SK-N-SH (cell line): ENCODE data around the gene UBAP2L. TPM values are rescaled to one million over a fixed set of nuclear protein-coding genes. Genes with fewer than 3 reads are reported as not detected.

Experiments used
- CTCF ChIA-PET: fragments of 300-600, 350-600 bp; formaldehyde crosslinking; extraction: SDS; loops from one replicate; lab custom pipeline; 2021; lab: Yijun Ruan, JAX
- POLR2A ChIA-PET: fragments of 350-600 bp; sonication (Branson Sonifier 250); formaldehyde crosslinking; extraction: SDS; loops from one replicate; lab custom pipeline; 2020; ENCODE audit warnings: antibody characterized with exemption, inconsistent platforms; lab: Yijun Ruan, JAX
- DNase-seq: peaks from one replicate; pipeline ENCODE4 v3.0.0; 2012
- H2AFZ ChIP-seq: fragments of 200-600 bp; sonication (generic); 2 replicates; pipeline ENCODE4 v1.8.1; 2016; ENCODE audit warnings: antibody characterized with exemption, mild to moderate bottlenecking, low read depth
- H3F3A ChIP-seq: fragments of 200-600 bp; sonication (generic); replicated peaks from 2 replicates; pipeline ENCODE3; 2016; ENCODE audit warnings: antibody characterized with exemption, mild to moderate bottlenecking; ENCODE audit not compliant: insufficient read depth
- H3K27ac ChIP-seq, 2 experiments: fragments of 200-500 bp in 1 of 2; fragments of 200-600 bp in 1 of 2; sonication (Bioruptor generic) in 1 of 2; sonication (generic), shearing (Covaris generic) in 1 of 2; 2 replicates each; pipeline versions ENCODE4 v1.5.1 to v1.6.1; 2014 to 2016; ENCODE audit warnings: low read depth in 2 of 2, inconsistent platforms in 1 of 2, low read length in 1 of 2, mild to moderate bottlenecking in 1 of 2, mixed read lengths in 1 of 2
- H3K27me3 ChIP-seq: fragments of 200-600 bp; sonication (generic), shearing (Covaris generic); 2 replicates; pipeline ENCODE4 v1.6.1; 2016; ENCODE audit warnings: mixed run types; ENCODE audit not compliant: insufficient read depth
- H3K36me3 ChIP-seq, 2 experiments: fragments of 200-500 bp in 1 of 2; fragments of 200-600 bp in 1 of 2; sonication (Bioruptor generic) in 1 of 2; sonication (generic) in 1 of 2; replicated peaks in 1 of 2; 2 replicates each; pipeline versions ENCODE3 to v1.5.1; 2014 to 2016; ENCODE audit warnings: low read length in 1 of 2, mild to moderate bottlenecking in 1 of 2; ENCODE audit not compliant: insufficient read depth in 2 of 2, control insufficient read depth in 1 of 2
- H3K4me1 ChIP-seq, 2 experiments: fragments of 200-500 bp in 1 of 2; fragments of 200-600 bp in 1 of 2; sonication (Bioruptor generic) in 1 of 2; sonication (generic), shearing (Covaris generic) in 1 of 2; 2 replicates each; pipeline versions ENCODE4 v1.5.1 to v1.6.1; 2014 to 2016; ENCODE audit warnings: low read depth in 1 of 2, low read length in 1 of 2, mixed run types in 1 of 2; ENCODE audit not compliant: insufficient read depth in 2 of 2, control insufficient read depth in 1 of 2
- H3K4me2 ChIP-seq: fragments of 200-600 bp; sonication (generic), shearing (Covaris generic); 2 replicates; pipeline ENCODE4 v1.6.1; 2017; ENCODE audit warnings: mixed run types
- H3K4me3 ChIP-seq, 2 experiments: fragments of 200-500 bp in 1 of 2; fragments of 200-600 bp in 1 of 2; sonication (Bioruptor generic) in 1 of 2; sonication (generic), shearing (Covaris generic) in 1 of 2; 2 replicates each; pipeline versions ENCODE4 v1.5.1 to v1.8.1; 2014 to 2016; ENCODE audit warnings: low read depth in 2 of 2, inconsistent platforms in 1 of 2, low read length in 1 of 2, mild to moderate bottlenecking in 1 of 2, mixed read lengths in 1 of 2, moderate library complexity in 1 of 2
- H3K79me2 ChIP-seq: fragments of 200-600 bp; sonication (generic); 2 replicates; pipeline ENCODE4 v1.8.1; 2017; ENCODE audit warnings: mild to moderate bottlenecking; ENCODE audit not compliant: insufficient read depth
- H3K9ac ChIP-seq: fragments of 200-600 bp; sonication (generic); 2 replicates; pipeline ENCODE4 v1.6.1; 2017; ENCODE audit warnings: mixed run types
- H3K9me2 ChIP-seq: fragments of 200-600 bp; sonication (generic); 2 replicates; pipeline ENCODE4 v1.6.1; 2017; ENCODE audit warnings: mixed run types
- H3K9me3 ChIP-seq: fragments of 200-600 bp; sonication (generic); 2 replicates; pipeline ENCODE4 v1.6.1; 2017; ENCODE audit warnings: mixed run types, mild to moderate bottlenecking, moderate library complexity
- H4K20me1 ChIP-seq: fragments of 200-600 bp; sonication (generic); 2 replicates; pipeline ENCODE4 v1.6.1; 2017; ENCODE audit warnings: mild to moderate bottlenecking, mixed run types; ENCODE audit not compliant: insufficient read depth
- ELF1 ChIP-seq: IDR thresholded peaks from 2 replicates; pipeline ENCODE4 v1.4.0; 2012
- EZH2phosphoT487 ChIP-seq: fragments of 200-600 bp; sonication (generic); IDR thresholded peaks from 2 replicates; pipeline ENCODE4 v1.6.1; 2017; ENCODE audit warnings: low read depth, mixed run types, mild to moderate bottlenecking, antibody characterized with exemption, moderate library complexity, borderline replicate concordance
- FOSL2 ChIP-seq: IDR thresholded peaks from 2 replicates; pipeline ENCODE4 v1.4.0; 2012; ENCODE audit warnings: low read depth, mild to moderate bottlenecking, moderate library complexity, borderline replicate concordance
- GATA2 ChIP-seq: sonication (generic); formaldehyde crosslinking; IDR thresholded peaks from 2 replicates; pipeline ENCODE4 v1.5.0; 2020; ENCODE audit warnings: mild to moderate bottlenecking, missing genetic modification reagents
- JUND ChIP-seq: IDR thresholded peaks from 2 replicates; pipeline ENCODE4 v1.4.0; 2012
- MEF2A ChIP-seq: IDR thresholded peaks from 2 replicates; pipeline ENCODE4 v1.4.0; 2012; ENCODE audit warnings: low read depth, borderline replicate concordance
- MXI1 ChIP-seq: IDR thresholded peaks from 2 replicates; pipeline ENCODE4 v1.6.1; 2012; ENCODE audit warnings: mild to moderate bottlenecking, low read depth, low read length, improper control_type of control experiment
- NFIC ChIP-seq: IDR thresholded peaks from 2 replicates; pipeline ENCODE4 v1.4.0; 2012; ENCODE audit warnings: borderline replicate concordance
- RXRA ChIP-seq: IDR thresholded peaks from 2 replicates; pipeline ENCODE4 v1.4.0; 2012; ENCODE audit warnings: low read depth, mild to moderate bottlenecking, borderline replicate concordance
- SIN3A ChIP-seq: IDR thresholded peaks from 2 replicates; pipeline ENCODE4 v1.6.1; 2012; ENCODE audit warnings: low read depth, mild to moderate bottlenecking, low read length, moderate library complexity, borderline replicate concordance
- TCF12 ChIP-seq: IDR thresholded peaks from 2 replicates; pipeline ENCODE4 v1.4.0; 2012
- YY1 ChIP-seq: IDR thresholded peaks from 2 replicates; pipeline ENCODE4 v1.4.0; 2012; ENCODE audit warnings: low read depth, mild to moderate bottlenecking
- WGBS: methylation state at CpG from one replicate; pipeline ENCODE4 v1.1.6; 2017; ENCODE audit warnings: low lambda C conversion rate; 5-methylcytosine and 5-hydroxymethylcytosine counted together
- polyA plus RNA-seq, 3 experiments: library from polyadenylated mRNA; depleted of rRNA; stranded (reverse); fragments of >200 nt; gene quantifications; 2 replicates each; pipeline ENCODE4 v1.2.3, GENCODE V29; 2012
- TF ChIP-seq, protein P1 (sequence below): fragments of 200-600 bp; sonication (generic); IDR thresholded peaks from 2 replicates; pipeline ENCODE4 v1.6.1; 2017; ENCODE audit warnings: antibody characterized with exemption, mild to moderate bottlenecking, moderate library complexity
- TF ChIP-seq, protein P2 (sequence below): fragments of 150-350 bp; IDR thresholded peaks from 2 replicates; pipeline ENCODE4 v1.6.1; 2016; ENCODE audit warnings: mild to moderate bottlenecking, low read depth, low read length
- TF ChIP-seq, protein P3 (sequence below): IDR thresholded peaks from 2 replicates; pipeline ENCODE4 v1.4.0; 2012; ENCODE audit warnings: low read depth, borderline replicate concordance

Gene UBAP2L
- polyA plus RNA-seq, 1 of the 3 experiments (the other 2 are of a cell fraction): 161 TPM

DNA sequence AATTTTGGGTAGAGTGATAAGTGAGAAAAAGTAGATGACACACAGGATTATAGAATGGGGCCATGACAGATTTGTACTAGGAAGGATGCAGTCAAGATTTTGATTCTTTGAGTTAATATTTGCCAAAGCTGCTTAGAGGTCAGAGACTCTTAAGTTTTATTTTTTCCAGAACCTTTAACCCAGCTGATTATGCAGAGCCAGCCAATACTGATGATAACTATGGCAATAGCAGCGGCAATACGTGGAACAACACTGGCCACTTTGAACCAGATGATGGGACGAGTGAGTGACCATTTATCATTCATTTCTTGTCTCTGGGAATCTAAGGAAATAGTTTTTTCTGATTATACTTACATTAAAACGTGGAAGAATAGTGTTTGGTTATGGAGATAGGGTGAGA lies 16.1 kb downstream of the UBAP2L start (continued):
- TF ChIP-seq, protein P1, sequence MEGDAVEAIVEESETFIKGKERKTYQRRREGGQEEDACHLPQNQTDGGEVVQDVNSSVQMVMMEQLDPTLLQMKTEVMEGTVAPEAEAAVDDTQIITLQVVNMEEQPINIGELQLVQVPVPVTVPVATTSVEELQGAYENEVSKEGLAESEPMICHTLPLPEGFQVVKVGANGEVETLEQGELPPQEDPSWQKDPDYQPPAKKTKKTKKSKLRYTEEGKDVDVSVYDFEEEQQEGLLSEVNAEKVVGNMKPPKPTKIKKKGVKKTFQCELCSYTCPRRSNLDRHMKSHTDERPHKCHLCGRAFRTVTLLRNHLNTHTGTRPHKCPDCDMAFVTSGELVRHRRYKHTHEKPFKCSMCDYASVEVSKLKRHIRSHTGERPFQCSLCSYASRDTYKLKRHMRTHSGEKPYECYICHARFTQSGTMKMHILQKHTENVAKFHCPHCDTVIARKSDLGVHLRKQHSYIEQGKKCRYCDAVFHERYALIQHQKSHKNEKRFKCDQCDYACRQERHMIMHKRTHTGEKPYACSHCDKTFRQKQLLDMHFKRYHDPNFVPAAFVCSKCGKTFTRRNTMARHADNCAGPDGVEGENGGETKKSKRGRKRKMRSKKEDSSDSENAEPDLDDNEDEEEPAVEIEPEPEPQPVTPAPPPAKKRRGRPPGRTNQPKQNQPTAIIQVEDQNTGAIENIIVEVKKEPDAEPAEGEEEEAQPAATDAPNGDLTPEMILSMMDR: no peak
- TF ChIP-seq, all 33 proteins: peak for 0

DNA sequence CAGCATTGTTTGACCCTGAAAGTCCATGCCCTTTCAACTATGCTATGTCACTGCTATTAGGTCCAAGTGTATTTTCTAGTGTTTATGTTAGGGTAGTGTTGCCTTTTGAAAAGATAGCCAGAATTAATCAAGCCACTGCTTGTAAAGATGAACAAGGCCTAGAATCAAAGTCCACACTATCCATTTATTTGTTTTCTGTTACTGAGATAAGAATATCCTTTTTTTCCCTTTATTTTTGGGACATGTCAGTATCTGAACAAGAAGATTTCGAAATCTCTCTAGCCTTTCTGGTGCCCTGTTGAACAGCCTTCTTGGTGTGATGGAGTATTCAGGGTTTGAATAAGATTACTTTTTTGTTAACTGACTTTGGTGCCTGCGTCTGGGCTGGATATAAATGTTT lies 16.7 kb downstream of the UBAP2L start:
- H3K36me3 ChIP-seq: peaks cover 79 to 84% of the 10 kb centered on the region in 2 experiments
- H4K20me1 ChIP-seq: peaks cover 34% of the 10 kb centered on the region; the same call in 1 of the 2 replicates
- TF ChIP-seq, protein P2, sequence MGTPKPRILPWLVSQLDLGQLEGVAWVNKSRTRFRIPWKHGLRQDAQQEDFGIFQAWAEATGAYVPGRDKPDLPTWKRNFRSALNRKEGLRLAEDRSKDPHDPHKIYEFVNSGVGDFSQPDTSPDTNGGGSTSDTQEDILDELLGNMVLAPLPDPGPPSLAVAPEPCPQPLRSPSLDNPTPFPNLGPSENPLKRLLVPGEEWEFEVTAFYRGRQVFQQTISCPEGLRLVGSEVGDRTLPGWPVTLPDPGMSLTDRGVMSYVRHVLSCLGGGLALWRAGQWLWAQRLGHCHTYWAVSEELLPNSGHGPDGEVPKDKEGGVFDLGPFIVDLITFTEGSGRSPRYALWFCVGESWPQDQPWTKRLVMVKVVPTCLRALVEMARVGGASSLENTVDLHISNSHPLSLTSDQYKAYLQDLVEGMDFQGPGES: no peak
- TF ChIP-seq SIN3A: no peak
- no peak for TF ChIP-seq TCF12
- no peak for TF ChIP-seq FOSL2
- no peak for TF ChIP-seq NFIC
- TF ChIP-seq MXI1: no peak
- TF ChIP-seq, protein P1: no peak
- no peak for TF ChIP-seq JUND
- TF ChIP-seq YY1: no peak
- TF ChIP-seq MEF2A: no peak
- no peak for TF ChIP-seq EZH2phosphoT487
- TF ChIP-seq, protein P3, sequence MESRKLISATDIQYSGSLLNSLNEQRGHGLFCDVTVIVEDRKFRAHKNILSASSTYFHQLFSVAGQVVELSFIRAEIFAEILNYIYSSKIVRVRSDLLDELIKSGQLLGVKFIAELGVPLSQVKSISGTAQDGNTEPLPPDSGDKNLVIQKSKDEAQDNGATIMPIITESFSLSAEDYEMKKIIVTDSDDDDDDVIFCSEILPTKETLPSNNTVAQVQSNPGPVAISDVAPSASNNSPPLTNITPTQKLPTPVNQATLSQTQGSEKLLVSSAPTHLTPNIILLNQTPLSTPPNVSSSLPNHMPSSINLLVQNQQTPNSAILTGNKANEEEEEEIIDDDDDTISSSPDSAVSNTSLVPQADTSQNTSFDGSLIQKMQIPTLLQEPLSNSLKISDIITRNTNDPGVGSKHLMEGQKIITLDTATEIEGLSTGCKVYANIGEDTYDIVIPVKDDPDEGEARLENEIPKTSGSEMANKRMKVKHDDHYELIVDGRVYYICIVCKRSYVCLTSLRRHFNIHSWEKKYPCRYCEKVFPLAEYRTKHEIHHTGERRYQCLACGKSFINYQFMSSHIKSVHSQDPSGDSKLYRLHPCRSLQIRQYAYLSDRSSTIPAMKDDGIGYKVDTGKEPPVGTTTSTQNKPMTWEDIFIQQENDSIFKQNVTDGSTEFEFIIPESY: no peak
- no peak for TF ChIP-seq RXRA
- TF ChIP-seq ELF1: no peak
- no peak for TF ChIP-seq GATA2 (CRISPR knock-in tag)
- TF ChIP-seq, all 33 proteins: peak for 0
- peaks cover 93% of the 10 kb centered on the region for H3K79me2 ChIP-seq
- no peak for DNase-seq
- H3K4me2 ChIP-seq: no peak overlapping the region
- 94% methylated on average over 2 of the region's 2 CpGs for WGBS
- H3K27me3 ChIP-seq: no peaks in the 10 kb centered on the region
- H2AFZ ChIP-seq: no peak overlapping the region
- H3K9me2 ChIP-seq: no peaks in the 10 kb centered on the region
- no peaks in the 10 kb centered on the region for H3K9me3 ChIP-seq
- H3F3A ChIP-seq: peaks cover 14% of the 10 kb centered on the region
- ChIA-PET POLR2A (no interaction called here), CTCF (interaction anchor here (0.6 kb wide), 1 partner anchor 15 kb away, joined by 3 read pairs; no protein-coding TSS in a partner anchor)
- no peak overlapping the region for H3K9ac ChIP-seq
- no peak overlapping the region for H3K4me3 ChIP-seq
- no peak overlapping the region for H3K27ac ChIP-seq
- H3K4me1 ChIP-seq: no peaks in the 10 kb centered on the region
